ENCODE results near the gene BCL10.
A peak's percentile ranks its signal among the peaks of the same experiment; 100 is the strongest.

The BCL10 gene

DNA sequence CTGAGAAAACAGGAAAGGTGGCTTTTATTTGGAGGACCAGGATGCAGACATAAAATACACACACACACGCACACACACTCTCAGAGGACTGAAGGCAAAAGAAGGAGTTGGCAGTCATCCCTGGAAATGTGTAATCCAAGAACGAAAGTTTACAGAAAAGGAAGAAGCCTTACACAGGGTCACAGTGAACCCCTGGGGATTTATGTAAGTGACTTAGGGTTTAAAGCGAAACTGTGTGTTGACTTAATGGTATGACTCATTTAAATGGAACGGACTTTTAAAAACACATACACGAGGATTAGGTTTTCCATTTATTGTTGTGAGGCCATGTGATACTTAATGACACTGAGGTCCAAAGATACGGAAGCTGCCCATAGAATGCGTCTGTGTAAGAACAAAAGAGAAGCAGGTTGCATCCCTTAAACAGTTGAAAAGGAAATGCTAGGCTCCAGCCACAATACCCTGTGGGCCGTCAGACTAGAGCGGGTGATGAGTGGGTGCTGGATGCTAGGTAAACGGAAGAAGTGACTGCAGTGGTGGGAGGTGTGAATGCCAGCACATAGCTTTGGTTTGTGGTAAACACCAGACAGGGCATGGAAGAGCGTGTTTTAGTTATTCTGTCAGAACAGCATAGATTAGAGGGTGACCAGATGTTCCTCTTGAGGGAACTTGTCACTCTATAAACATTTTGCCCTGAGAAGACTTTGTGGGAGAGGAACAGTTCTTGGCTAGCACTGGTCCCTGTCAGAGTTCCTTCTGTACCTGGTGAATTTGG lies 21.6 kb upstream of the BCL10 start:
- DNase-seq, result peak; percentile 87

GRCh38 chr1:85297538-85297854 lies 21.1 kb upstream of the BCL10 start:
- DNase-seq, result no peak

DNA sequence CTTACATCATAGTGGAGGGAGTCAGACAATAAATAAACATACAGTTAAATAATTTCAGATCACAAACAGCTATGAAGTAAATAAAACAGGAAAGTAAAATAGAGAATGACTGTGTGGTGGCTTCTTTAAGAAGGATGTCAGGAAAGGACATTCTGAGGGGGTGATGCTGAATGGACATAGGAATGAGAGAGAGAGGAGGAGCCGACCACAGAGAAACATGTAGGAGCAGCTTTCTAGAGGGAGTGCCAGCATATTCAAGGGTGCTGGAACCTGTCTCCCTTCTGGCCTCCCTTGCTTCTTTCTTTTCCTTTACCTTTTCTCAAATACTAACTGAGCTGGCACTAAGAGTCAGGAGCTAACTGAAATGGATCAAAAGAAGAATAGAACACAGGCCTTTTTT lies 20.5 kb upstream of the BCL10 start:
- DNase-seq, result no peak

DNA sequence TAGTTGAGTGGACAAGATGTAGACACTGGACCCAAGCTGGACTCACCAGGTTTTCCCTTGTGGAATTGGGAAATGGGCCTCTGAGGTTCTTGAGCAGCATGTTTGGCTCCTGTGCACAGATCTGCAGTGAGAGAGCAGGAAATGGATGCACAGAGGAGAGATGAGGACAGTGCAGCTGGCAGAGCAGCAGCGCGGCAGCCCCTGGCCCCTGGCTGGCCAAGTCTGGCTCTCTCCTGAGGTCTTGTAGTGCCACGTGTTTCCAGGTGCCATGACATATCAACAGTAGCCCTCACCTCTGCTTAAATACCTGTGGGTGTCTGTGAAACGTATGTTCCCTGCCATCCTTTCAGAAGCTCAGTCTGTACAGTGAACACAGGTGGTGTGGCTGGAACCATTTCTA lies 19.2 kb upstream of the BCL10 start:
- no peak for DNase-seq

- peak; percentile 26 for DNase-seq
These were observed 18.6 kb upstream of the BCL10 start for GRCh38 chr1:85295006-85295431.

GRCh38 chr1:85290826-85291225 lies 14.4 kb upstream of the BCL10 start:
- DNase-seq, result no peak

- no peak for DNase-seq
These were observed 13.5 kb upstream of the BCL10 start for GRCh38 chr1:85289848-85290335.

DNA sequence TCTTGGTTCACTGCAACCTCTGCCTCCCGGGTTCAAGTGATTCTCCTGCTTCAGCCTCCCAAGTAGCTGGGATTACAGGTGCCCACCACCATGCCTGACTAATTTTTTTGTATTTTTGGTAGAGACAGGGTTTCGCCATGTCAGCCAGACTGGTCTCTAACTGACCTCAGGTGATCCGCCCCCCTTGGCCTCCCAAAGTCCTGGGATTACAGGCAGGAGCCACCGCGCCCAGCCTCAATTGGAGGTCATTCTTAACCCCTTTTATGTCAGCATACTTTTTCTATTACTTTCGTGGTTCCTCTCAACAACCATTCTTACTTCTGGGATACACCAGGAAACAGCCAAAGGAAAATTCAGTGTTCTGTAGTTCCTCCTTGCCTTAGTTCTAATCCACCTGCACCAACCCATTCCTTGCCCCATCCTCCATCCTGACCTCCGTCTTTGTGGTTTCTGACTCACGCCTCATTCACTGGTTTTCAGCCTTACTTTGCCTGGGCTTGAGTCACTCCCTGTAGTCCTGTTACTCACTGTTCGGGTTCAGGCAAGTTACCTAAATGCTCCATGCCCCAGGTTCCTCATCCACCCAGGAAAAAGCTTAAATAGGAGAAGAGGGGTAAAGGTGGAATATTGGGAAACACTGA lies 12.9 kb upstream of the BCL10 start:
- DNase-seq, result no peak

GRCh38 chr1:85284202-85284601 lies 7.8 kb upstream of the BCL10 start:
- no peak for DNase-seq

DNA sequence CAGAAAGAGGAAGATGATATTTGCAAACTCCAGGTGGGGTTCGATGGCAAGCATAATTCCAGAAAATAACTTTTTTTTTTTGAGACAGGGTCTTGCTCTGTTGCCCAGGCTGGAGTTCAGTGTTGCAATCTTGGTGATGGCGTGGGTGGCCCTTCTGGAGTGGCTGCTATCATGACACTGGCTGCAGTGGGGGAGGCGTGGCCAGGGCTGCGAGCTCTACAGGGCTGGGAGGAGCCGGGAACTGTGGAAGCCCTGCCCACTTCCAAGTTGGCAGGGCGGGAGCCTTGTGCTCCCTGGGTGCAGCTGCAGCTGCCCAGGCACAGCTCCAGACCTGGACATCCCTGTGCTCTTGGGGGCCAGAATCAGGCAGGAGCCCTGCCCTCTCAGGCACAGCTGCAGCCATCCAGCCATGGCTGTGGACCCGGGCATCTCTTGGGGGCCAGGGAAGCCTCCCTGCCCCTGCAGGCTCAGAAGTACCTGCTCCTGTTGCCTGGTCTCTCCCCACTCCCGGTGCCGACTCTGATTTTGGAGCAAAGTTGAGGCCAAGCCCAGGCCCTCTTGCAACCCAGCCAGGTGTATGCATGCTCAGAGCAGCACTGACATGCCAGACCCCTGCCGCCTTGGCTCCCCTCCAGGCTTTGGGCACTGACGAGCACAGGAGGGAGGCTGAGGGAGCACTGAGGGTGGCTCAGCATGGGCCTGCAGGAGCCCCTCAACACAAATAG lies 7.2 kb upstream of the BCL10 start:
- peak; percentile 49 for DNase-seq

GRCh38 chr1:85282424-85282823 lies 6.0 kb upstream of the BCL10 start:
- DNase-seq, result peak; percentile 4

- no peak for DNase-seq
These were observed 4.2 kb upstream of the BCL10 start for GRCh38 chr1:85280636-85281035.

DNA sequence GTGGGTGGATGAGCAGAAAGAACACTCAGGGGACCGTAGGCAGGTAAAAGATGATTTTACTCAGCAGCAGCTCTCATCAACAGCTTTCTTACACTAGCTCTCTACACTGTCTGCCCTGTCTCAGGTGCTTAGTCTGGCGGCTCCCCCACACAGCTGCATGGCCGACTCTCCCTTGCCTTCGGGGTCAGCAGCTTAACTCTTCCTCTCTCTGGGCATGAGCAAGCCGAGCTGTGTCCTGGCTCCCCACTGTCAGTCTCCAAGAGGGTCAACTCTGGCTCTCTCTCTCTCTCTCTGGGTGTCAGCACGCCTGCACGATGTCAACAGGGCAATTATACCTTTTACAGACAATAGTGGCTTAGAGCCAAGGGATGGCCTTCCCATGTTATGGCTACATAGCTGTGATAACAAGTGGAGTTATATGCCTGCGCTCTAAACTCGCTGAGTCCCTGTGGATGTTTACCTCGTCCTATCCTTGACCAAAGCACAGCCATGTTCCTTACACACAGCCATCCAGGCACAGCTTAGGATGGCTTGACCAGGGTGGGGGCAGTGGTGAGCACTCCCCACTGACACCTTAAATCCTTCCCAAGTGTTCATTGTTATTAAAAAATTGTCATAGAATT lies 3.1 kb upstream of the BCL10 start:
- no peak for DNase-seq

DNA sequence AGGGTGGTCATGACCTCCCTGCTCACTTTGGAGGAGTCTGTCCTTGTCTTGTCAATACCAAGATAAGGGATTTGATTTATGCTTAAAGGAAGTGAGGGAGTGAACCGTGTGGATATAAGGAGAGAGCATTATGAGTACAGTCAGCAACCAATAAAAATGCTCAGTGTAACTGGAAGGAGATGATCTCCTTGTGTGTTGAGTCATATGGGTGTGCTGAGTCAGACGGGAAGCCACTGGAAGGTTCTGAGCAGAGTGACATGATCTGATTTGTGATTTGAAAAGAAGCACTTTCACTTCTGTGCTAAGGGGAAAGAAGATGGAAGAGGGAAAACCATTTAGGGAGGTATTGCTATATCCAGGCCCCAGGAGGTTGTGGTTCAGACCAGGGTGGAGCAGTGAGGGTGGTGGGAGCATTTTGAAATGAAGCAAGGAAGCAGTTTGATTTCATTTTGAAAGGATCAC lies 2.5 kb upstream of the BCL10 start:
- DNase-seq, result no peak

GRCh38 chr1:85277802-85278201 lies 1.4 kb upstream of the BCL10 start:
- no peak for DNase-seq

GRCh38 chr1:85276978-85277639 lies 677 bp upstream of the BCL10 start:
- DNase-seq, result no peak

DNA sequence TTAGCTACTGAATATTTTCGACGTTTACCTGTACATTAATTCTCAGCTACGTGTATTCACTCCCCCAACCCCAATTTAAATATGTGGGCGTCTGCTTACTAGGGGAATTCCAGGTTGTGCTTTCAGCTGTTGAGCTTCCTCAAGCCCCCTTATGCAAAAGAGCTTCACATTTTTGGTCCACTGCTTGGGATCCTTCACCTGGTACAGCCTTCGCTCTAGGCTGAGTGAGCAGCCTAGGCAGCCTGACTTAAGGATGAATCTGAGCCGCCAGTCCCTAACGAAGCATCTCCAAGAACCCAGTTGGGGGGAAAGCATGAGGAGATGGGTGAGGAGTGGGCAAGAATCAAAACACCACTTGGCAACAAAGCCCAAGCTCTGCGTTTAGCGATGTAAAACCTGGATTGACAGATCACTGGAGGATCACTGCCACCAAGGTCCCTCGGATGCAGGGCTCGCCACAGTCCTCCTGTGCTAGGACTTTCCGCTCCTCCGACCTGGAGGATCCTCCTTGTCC lies 674 bp downstream of the BCL10 start:
- DNase-seq, result no peak

GRCh38 chr1:85274969-85275453 lies 1.4 kb downstream of the BCL10 start:
- peak; percentile 23 for DNase-seq

DNA sequence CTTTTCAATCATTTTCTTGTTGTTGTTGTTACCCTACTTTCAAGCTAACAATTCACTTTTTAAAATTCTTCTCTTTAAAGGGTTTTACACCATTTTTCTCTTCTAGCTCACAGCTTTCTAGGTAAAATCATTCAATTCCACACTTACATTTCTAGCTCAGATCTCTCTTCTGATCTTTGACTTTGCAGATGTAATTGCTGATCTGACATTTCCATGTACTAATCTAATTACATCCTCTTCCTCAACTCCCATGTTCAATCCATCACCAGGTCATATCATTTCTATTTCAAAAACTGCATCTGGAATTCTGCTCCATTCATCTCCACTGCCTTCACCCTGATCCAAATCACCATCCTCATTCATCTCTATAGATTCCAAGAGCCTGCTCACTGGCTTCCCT lies 3.0 kb downstream of the BCL10 start:
- no peak for DNase-seq

DNA sequence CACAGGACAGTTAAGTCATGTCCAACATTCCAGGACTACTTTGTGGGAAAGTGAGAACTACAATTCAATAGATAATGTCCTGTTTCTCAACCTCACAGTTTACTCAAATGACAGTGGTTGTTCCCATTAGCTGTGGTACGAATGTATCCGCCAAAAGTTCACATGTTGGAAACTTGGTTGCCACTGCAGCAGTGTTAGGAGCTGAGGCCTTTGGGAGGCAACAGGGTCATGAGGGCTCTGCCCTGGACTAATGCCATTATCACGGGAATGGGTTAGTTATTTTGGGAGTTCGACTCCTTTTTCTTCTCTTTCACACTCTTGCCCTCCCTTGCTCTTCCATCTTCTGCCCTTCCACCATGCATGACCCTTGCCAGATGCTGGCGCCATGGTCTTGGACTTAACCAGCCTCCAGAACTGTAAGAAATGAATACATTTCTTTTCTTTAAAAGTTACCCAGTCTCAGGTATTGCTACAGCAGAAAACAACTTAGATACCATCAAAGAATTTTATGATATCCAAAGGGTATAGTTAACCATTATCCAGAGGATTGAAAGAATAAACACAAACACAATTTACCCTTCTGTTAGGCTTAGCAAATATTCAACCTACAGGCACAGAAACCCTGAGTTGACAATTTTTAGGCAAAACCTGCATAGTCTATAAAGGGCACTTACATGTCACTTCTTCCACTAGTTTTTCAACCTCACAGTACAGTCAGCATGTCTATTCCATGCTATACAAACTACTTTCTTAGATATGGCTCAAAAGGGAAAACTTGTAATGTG lies 7.4 kb downstream of the BCL10 start:
- DNase-seq, result no peak

GRCh38 chr1:85267313-85267712 lies 9.1 kb downstream of the BCL10 start:
- no peak for DNase-seq

GRCh38 chr1:85264150-85264549 lies 12.3 kb downstream of the BCL10 start:
- DNase-seq, result no peak

Measured in NCI-H69 (cell line).